GM12874 (cell line): ENCODE data around the gene HCRTR1.

Experiments
- TF ChIP-seq, protein P1 (sequence below): IDR thresholded peaks from 2 replicates; pipeline ENCODE4 v1.5.1; 2011; ENCODE audit warnings: low read depth, mild to moderate bottlenecking, control low read depth, low read length, moderate library complexity; ENCODE audit not compliant: insufficient read depth

HCRTR1 gene

DNA sequence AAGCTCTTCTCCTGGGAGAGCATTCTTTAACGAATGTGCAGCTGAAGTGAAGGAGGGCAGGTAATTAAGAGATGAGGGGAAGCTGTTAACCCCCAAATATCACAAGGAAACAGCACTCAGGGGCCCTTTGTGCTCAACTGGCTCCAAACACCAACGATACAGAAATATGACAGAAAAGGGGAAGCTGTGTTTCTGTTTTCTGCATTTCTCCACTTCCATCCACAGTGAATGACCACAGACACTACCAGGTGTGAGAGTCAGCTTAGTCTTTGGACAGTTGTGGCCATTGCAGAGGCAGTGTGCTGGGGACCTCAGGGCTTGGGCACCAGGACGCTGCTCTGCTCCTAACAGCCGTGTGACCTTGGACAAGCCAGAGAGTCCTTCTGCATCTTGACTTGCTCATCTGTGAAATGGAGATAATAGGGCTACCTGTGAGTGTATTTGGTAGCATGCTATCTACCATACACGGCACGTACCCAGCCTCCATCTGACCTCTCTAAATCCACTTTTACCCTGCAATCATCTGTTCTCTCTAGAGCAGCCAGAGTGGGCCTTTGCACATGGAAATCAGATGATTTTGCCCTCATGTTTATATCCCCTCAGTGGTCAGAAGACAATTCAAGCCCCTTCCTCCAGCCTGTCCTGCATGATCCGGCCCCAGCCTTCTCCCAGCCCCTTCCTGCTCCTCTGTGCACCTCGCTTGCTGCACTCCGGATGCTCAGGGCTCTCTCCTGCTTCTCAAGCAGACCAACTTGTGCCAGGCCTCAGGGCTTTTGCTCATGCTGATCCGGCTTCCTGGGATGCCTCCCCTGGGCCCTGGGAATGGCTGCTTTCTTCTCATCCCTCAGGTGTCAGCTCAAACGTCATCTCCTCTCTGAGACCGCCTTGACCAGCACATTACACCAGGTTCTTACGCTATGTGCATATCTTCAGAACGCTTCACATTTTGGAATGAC is 45.9 kb upstream of the HCRTR1 start:
- TF ChIP-seq, protein P1, sequence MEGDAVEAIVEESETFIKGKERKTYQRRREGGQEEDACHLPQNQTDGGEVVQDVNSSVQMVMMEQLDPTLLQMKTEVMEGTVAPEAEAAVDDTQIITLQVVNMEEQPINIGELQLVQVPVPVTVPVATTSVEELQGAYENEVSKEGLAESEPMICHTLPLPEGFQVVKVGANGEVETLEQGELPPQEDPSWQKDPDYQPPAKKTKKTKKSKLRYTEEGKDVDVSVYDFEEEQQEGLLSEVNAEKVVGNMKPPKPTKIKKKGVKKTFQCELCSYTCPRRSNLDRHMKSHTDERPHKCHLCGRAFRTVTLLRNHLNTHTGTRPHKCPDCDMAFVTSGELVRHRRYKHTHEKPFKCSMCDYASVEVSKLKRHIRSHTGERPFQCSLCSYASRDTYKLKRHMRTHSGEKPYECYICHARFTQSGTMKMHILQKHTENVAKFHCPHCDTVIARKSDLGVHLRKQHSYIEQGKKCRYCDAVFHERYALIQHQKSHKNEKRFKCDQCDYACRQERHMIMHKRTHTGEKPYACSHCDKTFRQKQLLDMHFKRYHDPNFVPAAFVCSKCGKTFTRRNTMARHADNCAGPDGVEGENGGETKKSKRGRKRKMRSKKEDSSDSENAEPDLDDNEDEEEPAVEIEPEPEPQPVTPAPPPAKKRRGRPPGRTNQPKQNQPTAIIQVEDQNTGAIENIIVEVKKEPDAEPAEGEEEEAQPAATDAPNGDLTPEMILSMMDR: no peak

DNA sequence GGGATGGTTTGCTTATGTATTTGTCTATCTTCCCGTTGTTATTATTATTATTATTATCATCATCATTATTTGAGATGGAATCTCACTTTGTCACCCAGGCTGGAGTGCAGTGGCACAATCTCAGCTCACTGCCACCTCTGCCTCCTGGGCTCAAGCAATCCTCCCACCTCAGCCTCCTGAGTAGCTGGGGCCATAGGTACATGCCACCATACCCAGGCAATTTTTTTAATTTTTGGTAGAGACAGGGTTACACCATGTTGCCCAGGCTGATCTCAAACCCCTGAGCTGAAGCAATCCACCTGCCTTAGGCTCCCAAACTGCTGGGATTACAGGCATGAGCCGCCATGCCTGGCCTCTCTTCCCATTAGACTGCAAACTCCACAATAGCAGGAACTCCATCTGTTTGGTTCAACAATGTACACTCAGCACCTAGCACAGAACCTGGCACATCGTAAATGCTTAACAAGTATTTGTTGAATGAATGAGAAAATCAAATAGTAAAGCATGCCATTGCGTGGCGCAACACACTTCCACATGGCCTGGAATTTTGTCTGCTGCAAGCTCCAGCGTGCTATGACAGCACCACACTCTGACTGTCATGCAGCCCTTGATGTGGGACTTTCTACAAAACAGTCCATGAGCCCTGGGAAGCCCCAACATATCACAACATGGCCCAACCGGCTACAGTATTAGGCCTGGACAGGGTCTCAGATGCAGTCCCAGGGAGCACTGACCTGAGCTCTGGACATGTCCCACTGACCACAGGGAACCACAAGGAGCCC is 45.0 kb upstream of the HCRTR1 start:
- TF ChIP-seq, protein P1: no peak

- TF ChIP-seq, protein P1: no peak
Measured at GRCh38 chr1:31573261-31573660, 44.2 kb upstream of the HCRTR1 start.

- TF ChIP-seq, protein P1: no peak
Measured at GRCh38 chr1:31574749-31575368, 42.6 kb upstream of the HCRTR1 start.

DNA sequence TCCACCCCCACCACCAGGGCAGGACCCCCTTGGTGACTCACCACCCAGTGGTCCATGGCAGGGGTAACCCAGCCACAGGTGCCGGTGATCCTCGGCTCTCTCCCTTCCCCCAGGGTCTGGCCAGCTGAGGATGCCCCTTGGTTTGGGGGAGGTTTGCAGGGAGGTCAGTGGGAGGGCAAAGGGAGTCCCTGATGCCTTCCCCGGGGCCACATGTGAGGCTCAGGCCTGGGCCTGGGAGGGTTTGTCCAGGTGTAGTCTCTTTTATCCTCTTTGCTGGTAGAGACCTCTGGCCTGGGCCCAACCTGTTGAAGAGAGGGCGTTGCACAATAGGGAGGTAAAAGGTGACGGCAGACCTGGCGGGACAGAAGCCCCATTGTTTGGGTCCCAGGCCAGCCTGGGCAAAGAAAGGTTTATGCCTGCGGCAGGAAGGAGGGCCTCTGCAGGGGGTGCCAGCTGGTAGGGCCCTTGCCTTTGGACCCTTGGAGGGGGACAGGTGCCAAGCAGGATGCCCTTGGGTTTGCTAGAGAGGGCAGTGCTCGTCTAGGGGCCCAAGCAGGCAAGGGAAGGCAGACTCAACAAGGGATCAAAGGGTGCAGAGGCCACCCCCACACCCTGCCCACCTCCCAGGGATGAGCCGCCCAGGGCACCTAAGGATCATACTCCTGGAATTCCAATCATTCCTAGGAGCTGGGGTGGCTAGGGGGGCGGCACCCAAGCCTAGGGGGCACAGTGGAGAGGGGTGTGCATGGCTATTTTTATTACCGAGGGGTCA is 41.9 kb upstream of the HCRTR1 start:
- TF ChIP-seq, protein P1: no peak

DNA sequence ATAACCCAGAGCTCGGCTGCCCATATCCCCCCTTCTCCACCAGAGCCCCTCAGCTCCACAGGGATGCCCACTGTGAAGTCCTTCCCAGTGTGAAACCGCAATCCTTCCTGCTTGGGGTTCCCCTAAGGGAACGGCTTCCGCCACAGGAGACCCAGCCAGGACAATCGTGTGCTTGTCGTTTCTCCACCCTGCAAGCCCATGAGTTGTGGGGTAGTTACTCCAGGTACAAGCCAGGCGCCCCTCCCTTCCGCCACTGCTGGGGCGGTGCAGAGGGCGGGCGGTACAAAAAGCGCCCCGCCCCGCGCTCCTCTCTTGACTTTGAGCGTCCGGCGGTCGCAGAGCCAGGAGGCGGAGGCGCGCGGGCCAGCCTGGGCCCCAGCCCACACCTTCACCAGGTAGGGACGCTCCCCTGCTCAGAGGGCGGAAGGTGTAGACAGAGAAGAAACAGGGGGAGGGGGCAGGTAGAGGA is 41.3 kb upstream of the HCRTR1 start, which contains the start of gene TINAGL1:
Gene TINAGL1 (plus strand): TSS at position 315 of the 469 bp plus-strand sequence. CDS start 634 bp downstream, outside the sequence.
- TF ChIP-seq, protein P1: no peak
